ENCODE measurements around the gene TMIGD1.
"Not testable (repeated sequence)": the region's sequence is repeated elsewhere in the genome, so short reads cannot be mapped to it uniquely, and the experiment has no call there.

TMIGD1 gene

DNA sequence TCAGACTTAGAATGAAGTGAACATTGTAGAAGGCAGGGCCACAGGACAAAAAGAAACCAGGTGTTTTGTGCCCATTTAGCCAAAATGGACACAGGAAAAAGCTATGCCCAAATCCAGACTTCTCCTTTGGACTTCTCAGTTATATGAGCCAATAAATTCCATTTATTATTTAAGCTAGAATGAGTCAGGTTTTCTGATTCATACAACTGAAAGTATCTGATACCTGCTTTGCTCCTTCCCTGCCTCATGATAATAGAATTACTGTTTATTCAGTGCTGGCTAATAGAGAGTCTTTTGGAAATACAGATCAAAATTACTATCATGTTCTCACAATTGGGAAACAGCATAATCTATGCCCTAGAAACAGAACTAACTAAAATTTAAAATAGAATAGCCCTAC is 36.1 kb upstream of the TMIGD1 start:
- TF ChIP-seq ZNF274 (IDR thresholded peaks at IDR 0.05; ENCODE audit: low read depth, low read length) = no peak
- no peak overlapping the region for H3K4me3 ChIP-seq (ENCODE audit: low read length)

DNA sequence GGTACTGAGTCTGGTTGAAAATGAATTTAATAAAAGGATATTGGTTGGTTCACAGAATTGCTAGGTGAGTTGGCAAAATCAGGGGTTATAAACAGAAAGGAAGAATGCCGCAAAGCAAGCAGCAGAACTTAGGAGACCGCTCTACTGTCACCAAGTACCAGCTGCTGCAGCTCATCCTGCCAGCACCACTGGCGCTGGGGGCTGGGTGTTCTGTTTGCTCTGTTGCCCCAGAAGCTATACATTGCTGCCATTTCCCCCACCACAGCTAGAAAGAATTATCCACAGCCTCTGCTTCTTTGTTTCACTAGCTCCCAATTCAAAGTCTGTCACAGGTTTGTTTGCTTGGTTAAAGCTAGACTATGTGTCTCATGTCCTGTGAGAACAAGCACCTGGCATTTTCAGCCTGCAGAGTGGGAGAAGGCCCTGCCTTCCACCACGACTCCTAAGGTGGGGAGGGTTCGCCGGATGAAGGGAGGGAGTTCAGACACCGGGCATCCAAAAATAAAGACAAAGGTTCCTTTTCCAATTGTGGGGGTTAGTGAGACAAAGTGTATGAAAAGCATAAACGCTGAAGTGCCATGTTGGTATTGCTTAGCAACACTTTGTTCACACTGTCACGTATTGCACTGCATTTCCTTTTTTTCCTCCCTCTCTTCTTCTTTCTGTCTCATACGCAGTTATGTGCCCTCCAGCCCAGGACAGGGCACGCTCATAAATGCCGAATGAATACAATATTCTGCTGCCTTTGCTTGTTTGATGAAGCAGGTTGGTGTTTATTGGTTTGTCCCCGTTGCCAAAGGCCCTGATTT is 35.3 kb upstream of the TMIGD1 start:
- H3K4me3 ChIP-seq (ENCODE audit: low read length) = no peak overlapping the region

DNA sequence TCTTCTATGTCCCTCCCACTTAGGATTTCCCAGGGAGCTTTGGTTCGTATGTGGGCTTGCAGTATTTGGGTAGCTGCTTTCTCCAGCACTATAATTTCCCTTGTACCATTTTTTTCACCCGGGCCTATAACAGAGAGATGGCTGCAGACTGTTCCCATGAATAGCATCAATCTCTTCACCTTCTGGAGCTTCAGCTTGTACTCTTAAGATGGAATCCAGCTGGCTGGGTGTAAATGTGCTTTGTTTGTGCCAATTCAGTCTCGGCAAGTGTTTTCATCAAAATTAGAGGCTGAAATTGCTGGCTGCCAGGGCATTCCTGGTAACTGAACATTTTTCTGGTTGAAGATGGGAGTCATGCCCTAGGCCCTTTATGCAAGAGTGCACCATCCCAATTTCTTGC is 32.7 kb upstream of the TMIGD1 start:
- H3K4me3 ChIP-seq (ENCODE audit: low read length) = no peak overlapping the region
- TF ChIP-seq ZNF274 (IDR thresholded peaks at IDR 0.05; ENCODE audit: low read depth, low read length) = no peak

More for the DNA sequence above, 35.3 kb upstream of the TMIGD1 start:
- no peak for TF ChIP-seq ZNF274 (IDR thresholded peaks at IDR 0.05; ENCODE audit: low read depth, low read length)

DNA sequence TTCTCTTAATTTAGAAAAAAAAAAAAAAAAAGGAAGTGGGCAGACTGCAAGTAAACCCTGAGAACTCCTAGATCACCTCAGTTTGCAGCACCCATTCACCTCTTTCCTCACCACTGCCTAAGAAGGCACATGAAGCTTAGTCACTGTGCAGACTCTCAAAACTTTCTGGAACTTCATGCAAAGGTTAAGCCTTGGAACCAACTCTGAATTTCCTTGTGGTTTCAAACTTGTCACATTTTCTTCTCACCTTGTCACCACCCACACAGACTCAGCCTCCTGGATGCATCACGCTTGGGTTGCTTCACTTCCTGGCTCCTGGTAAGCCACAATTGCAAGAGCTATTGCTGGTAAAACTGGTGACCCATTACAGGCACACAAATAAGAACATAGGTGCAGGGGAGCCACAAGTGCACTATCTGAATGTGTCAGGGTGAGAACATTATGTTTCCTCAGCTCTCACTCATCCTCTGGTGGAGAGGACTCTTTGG is 29.9 kb upstream of the TMIGD1 start:
- no peak for TF ChIP-seq ZNF274 (IDR thresholded peaks at IDR 0.05; ENCODE audit: low read depth, low read length)
- H3K4me3 ChIP-seq (ENCODE audit: low read length) = no peak overlapping the region; the same call in 1 of the 2 replicates

DNA sequence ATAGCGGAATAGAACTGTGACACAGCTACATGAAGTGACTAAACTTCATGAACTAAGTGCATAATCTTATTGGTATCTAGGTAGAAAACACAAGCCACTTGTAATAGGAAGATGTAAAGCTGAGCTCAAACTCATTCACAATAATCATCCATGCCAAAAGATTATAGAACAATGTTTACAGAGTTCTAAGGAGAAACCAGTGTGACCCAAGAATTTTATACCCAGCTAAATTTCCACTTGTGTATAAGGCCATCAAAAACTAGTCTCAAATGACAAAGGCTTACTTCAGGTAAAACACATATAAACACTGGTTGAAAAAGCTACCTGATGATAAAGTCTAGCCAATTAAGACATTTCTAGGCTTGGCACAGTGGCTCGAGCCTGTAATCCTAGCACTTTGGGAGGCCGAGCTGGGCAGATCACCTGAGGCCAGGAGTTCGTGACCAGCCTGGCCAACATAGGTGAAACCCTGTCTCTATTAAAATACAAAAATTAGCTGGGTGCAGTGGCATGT is 28.0 kb upstream of the TMIGD1 start:
- no peak for TF ChIP-seq ZNF274 (IDR thresholded peaks at IDR 0.05; ENCODE audit: low read depth, low read length)
- H3K4me3 ChIP-seq (ENCODE audit: low read length) = no peak overlapping the region

DNA sequence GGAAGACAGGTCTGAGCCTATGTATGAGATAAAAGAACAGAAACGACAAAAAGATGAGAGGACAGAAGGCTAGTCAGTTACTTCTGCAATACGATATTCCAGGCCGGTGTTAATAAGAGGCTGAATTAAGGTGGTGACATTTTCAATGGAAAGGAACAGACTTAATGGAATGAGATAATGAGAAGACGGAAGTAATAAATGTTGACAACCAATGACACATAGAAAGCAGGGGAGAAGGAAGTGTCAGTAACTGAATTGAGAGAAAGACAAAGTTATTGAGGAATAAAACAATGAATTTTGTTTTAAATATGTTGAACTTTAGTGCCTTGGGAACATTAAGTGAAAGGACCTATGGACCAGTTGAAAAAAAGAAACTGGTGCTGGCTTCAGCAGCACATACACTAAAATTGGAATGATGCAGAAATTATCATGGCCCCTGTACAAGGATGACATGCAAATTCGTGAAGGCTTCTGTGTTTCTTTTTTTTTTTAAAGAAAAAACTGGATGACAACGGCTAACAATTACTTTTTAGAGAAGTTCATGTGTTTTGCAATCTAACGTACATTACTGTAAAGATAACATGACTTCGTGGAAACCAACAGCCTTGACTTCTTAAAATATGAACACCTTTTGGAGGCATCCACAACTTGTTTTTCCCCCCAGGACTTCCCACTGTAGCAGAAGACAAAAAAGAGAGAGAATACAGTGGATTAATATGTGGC is 26.4 kb upstream of the TMIGD1 start:
- TF ChIP-seq ZNF274 (IDR thresholded peaks at IDR 0.05; ENCODE audit: low read depth, low read length) = no peak
- H3K4me3 ChIP-seq (ENCODE audit: low read length) = no peak overlapping the region

DNA sequence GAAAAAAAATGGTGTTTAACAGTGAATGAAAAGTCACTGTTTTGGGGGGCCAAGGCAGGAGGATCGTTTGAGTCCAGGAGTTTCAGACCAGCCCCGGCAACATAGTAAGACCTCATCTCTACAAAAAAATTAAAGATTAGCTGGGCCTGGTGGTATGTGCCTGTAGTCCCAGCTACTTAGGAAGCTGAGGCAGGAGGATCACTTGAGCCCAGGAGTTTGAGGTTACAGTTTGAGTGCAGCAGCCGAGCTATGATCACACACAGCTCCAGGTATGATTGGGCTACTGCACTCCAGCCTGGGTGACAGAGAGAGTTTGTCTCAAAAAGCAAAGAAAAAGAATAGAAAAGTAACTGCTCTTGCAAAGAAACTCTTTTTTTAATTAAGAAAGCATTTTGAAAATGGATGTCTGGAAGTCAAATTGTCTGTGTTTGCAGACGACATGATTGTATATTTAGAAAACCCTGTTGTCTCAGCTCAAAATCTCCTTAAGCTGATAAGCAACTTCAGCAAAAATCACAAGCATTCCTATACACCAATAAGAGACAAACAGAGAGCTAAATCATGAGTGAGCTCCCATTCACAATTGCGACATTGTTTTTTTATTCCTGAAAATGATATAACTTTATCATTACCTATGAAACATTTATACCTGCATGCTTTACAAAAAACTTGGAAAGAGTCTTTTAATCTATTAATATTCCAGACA is 24.4 kb upstream of the TMIGD1 start:
- no peak overlapping the region for H3K4me3 ChIP-seq (ENCODE audit: low read length)

DNA sequence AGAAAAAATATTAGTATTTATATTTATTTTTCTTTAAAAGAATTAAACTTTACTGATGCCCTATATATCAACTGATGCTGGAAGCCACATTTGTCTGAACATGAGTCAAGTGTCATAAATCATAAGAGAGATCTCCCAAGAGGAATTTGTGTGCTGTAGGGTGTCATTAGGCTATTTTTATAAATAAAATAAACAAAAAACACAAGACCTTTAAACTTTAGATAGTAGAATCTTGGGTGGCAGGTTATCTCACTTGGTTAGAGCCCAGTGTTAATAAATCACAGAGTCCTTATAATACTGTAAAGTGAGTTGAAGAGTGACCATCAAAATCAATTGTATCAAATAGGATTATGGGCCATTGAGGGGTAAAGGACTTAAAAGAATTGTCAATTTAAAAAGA is 23.6 kb upstream of the TMIGD1 start:
- no peak for TF ChIP-seq ZNF274 (IDR thresholded peaks at IDR 0.05; ENCODE audit: low read depth, low read length)
- H3K4me3 ChIP-seq (ENCODE audit: low read length) = no peak overlapping the region

More for the DNA sequence above, 24.4 kb upstream of the TMIGD1 start:
- TF ChIP-seq ZNF274 (IDR thresholded peaks at IDR 0.05; ENCODE audit: low read depth, low read length) = no peak

DNA sequence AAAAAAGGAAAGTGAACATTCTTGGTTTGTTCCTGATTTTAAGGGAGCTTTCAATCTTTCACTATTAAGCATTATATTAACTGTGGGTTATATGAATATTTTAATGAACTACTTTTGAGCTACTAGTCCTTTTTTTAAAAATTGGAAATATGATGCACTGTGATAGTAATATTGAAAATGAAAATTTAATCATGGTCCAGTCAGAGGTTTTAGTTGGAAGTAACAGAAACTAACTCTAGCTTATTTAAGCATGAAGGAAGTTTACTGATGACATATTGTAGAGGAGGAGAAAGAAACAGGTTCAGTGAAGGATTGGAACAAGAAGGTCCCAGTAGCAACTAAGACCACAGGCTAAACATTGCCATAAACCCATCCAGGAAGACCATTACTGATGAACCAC is 20.8 kb upstream of the TMIGD1 start:
- H3K4me3 ChIP-seq (ENCODE audit: low read length) = no peak overlapping the region
- TF ChIP-seq ZNF274 (IDR thresholded peaks at IDR 0.05; ENCODE audit: low read depth, low read length) = no peak

DNA sequence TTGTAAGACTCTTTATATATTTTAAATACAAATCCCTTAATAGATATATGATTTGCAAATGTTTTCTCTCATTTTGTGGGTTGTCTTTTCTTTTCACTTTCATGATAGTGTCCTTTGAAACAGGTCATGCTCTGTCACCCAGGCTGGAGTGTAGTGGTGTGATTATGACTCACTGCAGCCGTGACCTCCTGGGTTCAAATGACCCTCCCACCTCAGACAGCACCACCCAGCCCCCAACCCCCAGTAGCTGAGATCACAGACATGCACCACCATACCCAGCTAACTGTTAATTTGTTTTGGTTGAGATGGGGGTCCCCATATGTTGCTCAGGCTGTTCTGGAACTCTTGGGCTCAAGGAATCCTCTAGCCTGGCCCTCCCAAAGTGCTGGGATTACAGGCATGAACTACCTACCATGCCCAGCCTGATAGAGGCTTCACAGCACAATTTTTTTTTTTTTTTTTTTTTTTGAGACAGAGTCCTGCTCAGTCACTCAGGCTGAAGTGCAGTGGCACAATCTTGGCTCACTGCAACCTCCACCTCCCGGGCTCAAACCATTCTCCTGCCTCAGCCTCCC is 18.5 kb upstream of the TMIGD1 start:
- no peak overlapping the region for H3K4me3 ChIP-seq (ENCODE audit: low read length)
- TF ChIP-seq ZNF274 (IDR thresholded peaks at IDR 0.05; ENCODE audit: low read depth, low read length) = no peak

DNA sequence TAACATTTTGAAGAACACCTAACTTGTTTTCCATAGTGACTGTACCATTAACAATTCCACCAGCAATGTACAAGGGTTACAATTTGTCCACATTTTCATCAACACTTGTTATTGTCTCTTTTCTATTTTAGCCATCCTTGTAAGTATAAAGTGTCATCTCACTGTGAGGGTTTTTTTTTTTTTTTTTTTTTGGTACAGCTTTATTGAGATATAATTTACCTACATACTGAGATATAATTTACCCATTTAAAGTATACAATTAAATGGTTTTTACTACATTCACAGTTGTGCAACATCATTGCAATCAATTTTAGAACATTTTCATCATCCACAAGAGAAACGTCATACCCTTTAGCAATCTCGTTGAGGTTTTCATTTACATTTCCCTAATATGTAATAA is 17.9 kb upstream of the TMIGD1 start:
- no peak for TF ChIP-seq ZNF274 (IDR thresholded peaks at IDR 0.05; ENCODE audit: low read depth, low read length)
- no peak overlapping the region for H3K4me3 ChIP-seq (ENCODE audit: low read length)

DNA sequence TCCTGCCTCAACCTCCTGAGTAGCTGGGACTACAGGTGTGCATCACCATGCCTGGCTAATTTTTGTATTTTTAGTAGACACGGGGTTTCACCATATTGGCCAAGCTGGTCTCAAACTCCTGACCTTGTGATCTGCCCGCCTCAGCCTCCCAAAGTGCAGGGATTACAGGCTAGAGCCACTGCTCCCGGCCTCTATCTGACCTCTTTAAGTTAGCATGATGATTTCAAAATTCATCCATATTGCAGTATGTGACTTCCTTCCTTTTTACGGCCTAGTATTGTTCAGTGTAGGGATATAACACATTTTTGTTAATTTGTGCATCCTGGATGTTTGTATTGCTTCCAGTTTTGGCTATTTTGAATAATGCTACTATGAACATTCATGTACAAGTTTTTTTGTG is 17.4 kb upstream of the TMIGD1 start:
- H3K4me3 ChIP-seq (ENCODE audit: low read length) = not testable (repeated sequence)

DNA sequence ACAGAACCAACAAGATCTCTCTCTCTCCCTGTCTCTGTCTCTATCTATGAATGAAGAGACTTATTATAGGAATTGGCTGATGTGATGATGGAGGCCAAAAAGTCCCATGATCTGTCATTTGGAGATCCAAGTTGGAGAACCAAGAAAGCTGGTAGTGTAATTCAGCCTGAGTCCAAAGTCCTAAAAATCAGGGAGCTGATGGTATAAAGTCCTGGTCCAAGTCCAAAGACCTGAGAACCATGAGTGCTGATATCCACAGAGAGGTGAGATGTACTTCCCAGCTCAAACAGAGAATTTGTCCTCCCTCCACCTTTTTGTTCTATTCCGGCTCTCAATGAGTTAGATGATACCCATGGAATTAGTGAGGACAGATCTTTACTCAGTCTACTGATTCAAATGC is 15.4 kb upstream of the TMIGD1 start:
- H3K4me3 ChIP-seq (ENCODE audit: low read length) = no peak overlapping the region
- TF ChIP-seq ZNF274 (IDR thresholded peaks at IDR 0.05; ENCODE audit: low read depth, low read length) = no peak

DNA sequence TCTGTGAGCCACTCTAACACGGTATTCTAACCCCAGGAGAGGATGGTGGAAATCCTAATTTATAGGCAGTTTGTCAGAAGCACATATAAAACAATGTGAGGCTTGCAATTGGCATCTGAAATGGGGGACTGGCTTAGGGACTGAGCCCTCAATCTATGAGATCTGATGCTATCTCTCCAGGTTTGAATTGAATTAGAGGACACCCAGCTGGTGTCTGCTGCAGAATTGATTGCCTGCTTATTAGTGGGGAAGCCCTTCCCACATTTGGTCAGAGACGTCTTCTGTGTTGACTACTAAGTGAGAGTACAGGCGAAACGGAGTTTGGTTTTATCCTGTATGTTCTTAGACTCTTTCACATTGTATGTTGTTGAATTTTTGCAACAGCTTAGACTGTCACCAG is 13.6 kb upstream of the TMIGD1 start:
- TF ChIP-seq ZNF274 (IDR thresholded peaks at IDR 0.05; ENCODE audit: low read depth, low read length) = no peak
- H3K4me3 ChIP-seq (ENCODE audit: low read length) = no peak overlapping the region

All from GM08714 (cell line).